HEK293T (cell line): ENCODE results near the gene NTN1.

ENCODE experiments used
- CTCF ChIA-PET: fragments of 350-600 bp; formaldehyde crosslinking; extraction: SDS; loops from one replicate; lab custom pipeline; 2021; ENCODE audit warnings: antibody characterized with exemption, inconsistent platforms; lab: Yijun Ruan, JAX
- POLR2A ChIA-PET: fragments of 350-600 bp; formaldehyde crosslinking; extraction: SDS; loops from one replicate; lab custom pipeline; 2020; ENCODE audit warnings: antibody characterized with exemption, inconsistent platforms; lab: Yijun Ruan, JAX
- DNase-seq: peaks from one replicate; pipeline ENCODE4 v3.0.0; 2012; ENCODE audit warnings: mixed read lengths; ENCODE audit errors: extremely low spot score
- ARNT ChIP-seq: fragments of 450-650 bp; IDR thresholded peaks from 2 replicates; pipeline ENCODE4 v1.6.1; 2017; ENCODE audit warnings: mild to moderate bottlenecking
- BHLHE40 ChIP-seq: fragments of 450-650 bp; IDR thresholded peaks from 2 replicates; pipeline ENCODE4 v1.6.1; 2016; ENCODE audit warnings: mild to moderate bottlenecking, moderate library complexity, borderline replicate concordance
- CTBP1 ChIP-seq: fragments of 450-650 bp; IDR thresholded peaks from 2 replicates; pipeline ENCODE4 v1.6.1; 2016; ENCODE audit warnings: borderline replicate concordance
- ELF4 ChIP-seq: fragments of 450-650 bp; IDR thresholded peaks from 2 replicates; pipeline ENCODE4 v1.6.1; 2017; ENCODE audit warnings: antibody characterized with exemption
- FOXA1 ChIP-seq: fragments of 450-650 bp; IDR thresholded peaks from 2 replicates; pipeline ENCODE4 v1.6.1; 2016; ENCODE audit warnings: mild to moderate bottlenecking
- FOXK2 ChIP-seq: fragments of 450-650 bp; IDR thresholded peaks from 2 replicates; pipeline ENCODE4 v1.6.1; 2016; ENCODE audit warnings: mild to moderate bottlenecking
- FOXM1 ChIP-seq: fragments of 450-650 bp; IDR thresholded peaks from 2 replicates; pipeline ENCODE4 v1.6.1; 2017; ENCODE audit warnings: mild to moderate bottlenecking, borderline replicate concordance
- HDGF ChIP-seq: fragments of 450-650 bp; IDR thresholded peaks from 2 replicates; pipeline ENCODE4 v1.6.1; 2017; ENCODE audit warnings: antibody characterized with exemption, borderline replicate concordance
- L3MBTL2 ChIP-seq: fragments of 450-650 bp; conservative IDR thresholded peaks from 2 replicates; pipeline ENCODE4 v1.6.1; 2016; ENCODE audit warnings: mild to moderate bottlenecking
- LEF1 ChIP-seq: fragments of 450-650 bp; IDR thresholded peaks from 2 replicates; pipeline ENCODE4 v1.6.1; 2017; ENCODE audit warnings: mild to moderate bottlenecking, borderline replicate concordance
- NFRKB ChIP-seq: fragments of 450-650 bp; IDR thresholded peaks from 2 replicates; pipeline ENCODE4 v1.6.1; 2016; ENCODE audit warnings: mild to moderate bottlenecking, moderate library complexity
- PKNOX1 ChIP-seq: fragments of 450-650 bp; IDR thresholded peaks from 2 replicates; pipeline ENCODE4 v1.6.1; 2016
- SP1 ChIP-seq: fragments of 450-650 bp; IDR thresholded peaks from 2 replicates; pipeline ENCODE4 v1.6.1; 2017
- SUZ12 ChIP-seq: fragments of 450-650 bp; IDR thresholded peaks from 2 replicates; pipeline ENCODE4 v1.6.1; 2016; ENCODE audit warnings: mild to moderate bottlenecking
- TARDBP ChIP-seq: fragments of 450-650 bp; IDR thresholded peaks from 2 replicates; pipeline ENCODE4 v1.6.1; 2016
- ZNF384 ChIP-seq: fragments of 450-650 bp; IDR thresholded peaks from 2 replicates; pipeline ENCODE4 v1.6.1; 2016

Gene NTN1

GRCh38 chr17:9230861-9231260 lies 209.6 kb downstream of the NTN1 start:
- no peak for TF ChIP-seq L3MBTL2
- no peak for TF ChIP-seq LEF1
- TF ChIP-seq FOXK2: no peak
- TF ChIP-seq FOXM1: no peak
- TF ChIP-seq BHLHE40: no peak
- no peak for TF ChIP-seq SP1
- ChIA-PET POLR2A (no interaction called here), CTCF (interaction anchor here (1.4 kb wide), 1 partner anchor 16 kb away, joined by 3 read pairs; no protein-coding TSS in a partner anchor)
- DNase-seq: no peak

GRCh38 chr17:9231449-9232154 lies 210.3 kb downstream of the NTN1 start:
- DNase-seq: no peak
- ChIA-PET CTCF (interaction anchor here (1.4 kb wide), 1 partner anchor 16 kb away, joined by 3 read pairs; no protein-coding TSS in a partner anchor), POLR2A (no interaction called here)
- TF ChIP-seq ARNT (no peak), FOXM1 (no peak), TARDBP (no peak), L3MBTL2 (no peak), ELF4 (no peak), NFRKB (no peak)

GRCh38 chr17:9232155-9232475 lies 210.8 kb downstream of the NTN1 start:
- DNase-seq: no peak
- TF ChIP-seq PKNOX1 (no peak), HDGF (no peak), ARNT (no peak), BHLHE40 (no peak), SP1 (no peak), CTBP1 (no peak), TARDBP (no peak), SUZ12 (no peak), FOXK2 (no peak), FOXA1 (no peak), LEF1 (no peak), FOXM1 (no peak), ELF4 (no peak), ZNF384 (no peak), L3MBTL2 (no peak), NFRKB (no peak)
- CTCF ChIA-PET: no interaction called here
- POLR2A ChIA-PET: no interaction called here

- POLR2A ChIA-PET: no interaction called here
- DNase-seq: no peak
- TF ChIP-seq LEF1: no peak
- TF ChIP-seq FOXK2: no peak
- TF ChIP-seq HDGF: no peak
- no peak for TF ChIP-seq NFRKB
- no peak for TF ChIP-seq L3MBTL2
- TF ChIP-seq ELF4: no peak
- no peak for TF ChIP-seq PKNOX1
- no peak for TF ChIP-seq FOXM1
- CTCF ChIA-PET: no interaction called here
These were observed 211.4 kb downstream of the NTN1 start for GRCh38 chr17:9232591-9233270.

GRCh38 chr17:9233271-9233599 lies 211.9 kb downstream of the NTN1 start:
- no peak for TF ChIP-seq SUZ12
- ChIA-PET CTCF (no interaction called here), POLR2A (no interaction called here)
- DNase-seq: no peak

- POLR2A ChIA-PET: no interaction called here
- CTCF ChIA-PET: no interaction called here
- TF ChIP-seq PKNOX1 (no peak), TARDBP (no peak), BHLHE40 (no peak), SUZ12 (no peak), HDGF (no peak), LEF1 (no peak), NFRKB (no peak), ELF4 (no peak), ZNF384 (no peak), FOXM1 (no peak), ARNT (no peak), FOXA1 (no peak), CTBP1 (no peak)
- no peak for DNase-seq
These were observed 212.5 kb downstream of the NTN1 start for GRCh38 chr17:9233761-9234160.
